GM23338 (cell line): ENCODE measurements around the gene TRPM2. TPM values are rescaled to one million over a fixed set of nuclear protein-coding genes. Genes with fewer than 3 reads are reported as not detected.

ENCODE experiments used
- ATAC-seq: fragments of 200-7000 bp; cut with Tn5 transposase; 3 replicates; pipeline ENCODE4 v1.9.1; 2020
- DNase-seq: peaks from one replicate; pipeline ENCODE4 v3.0.0-alpha.2; 2015; ENCODE audit warnings: low spot score
- H2AFZ ChIP-seq: fragments of 200-600 bp; sonication (generic); 2 replicates; pipeline ENCODE4 v1.8.0; 2016; ENCODE audit warnings: antibody characterized with exemption, mild to moderate bottlenecking, moderate library complexity
- H3F3A ChIP-seq: fragments of 200-600 bp; sonication (generic); replicated peaks from 2 replicates; pipeline ENCODE4 v1.8.0; 2017; ENCODE audit warnings: antibody characterized with exemption, mixed run types, low read depth
- H3K27ac ChIP-seq: fragments of 200-600 bp; sonication (generic); 2 replicates; pipeline ENCODE4 v1.6.1; 2016; ENCODE audit warnings: low read depth
- H3K27me3 ChIP-seq: fragments of 200-600 bp; sonication (generic); 2 replicates; pipeline ENCODE4 v1.8.0; 2016; ENCODE audit warnings: mild to moderate bottlenecking, mixed run types, moderate library complexity; ENCODE audit not compliant: insufficient read depth
- H3K36me3 ChIP-seq: fragments of 200-600 bp; sonication (generic); 2 replicates; pipeline ENCODE4 v1.8.0; 2016; ENCODE audit warnings: mild to moderate bottlenecking; ENCODE audit not compliant: insufficient read depth
- H3K4me1 ChIP-seq: fragments of 200-600 bp; sonication (generic); 2 replicates; pipeline ENCODE4 v1.8.0; 2016; ENCODE audit warnings: mild to moderate bottlenecking, moderate library complexity; ENCODE audit not compliant: insufficient read depth
- H3K4me2 ChIP-seq: fragments of 200-600 bp; sonication (generic); 2 replicates; pipeline ENCODE4 v1.7.1; 2017; ENCODE audit warnings: mixed run types
- H3K4me3 ChIP-seq: fragments of 200-600 bp; sonication (generic); 2 replicates; pipeline ENCODE4 v1.6.1; 2016; ENCODE audit warnings: mixed run types
- H3K79me2 ChIP-seq: fragments of 200-600 bp; sonication (generic); replicated peaks from 2 replicates; pipeline ENCODE4 v1.8.0; 2017; ENCODE audit warnings: mild to moderate bottlenecking; ENCODE audit not compliant: insufficient read depth
- H3K9me2 ChIP-seq: fragments of 200-600 bp; sonication (generic); 2 replicates; pipeline ENCODE4 v1.8.0; 2017; ENCODE audit not compliant: insufficient read depth
- H4K20me1 ChIP-seq: fragments of 200-600 bp; sonication (generic); replicated peaks from 2 replicates; pipeline ENCODE4 v1.8.0; 2017; ENCODE audit warnings: mild to moderate bottlenecking; ENCODE audit not compliant: insufficient read depth
- H3K27ac Mint-ChIP-seq: 2 replicates; pipeline ENCODE4 v1.8.0; 2020; ENCODE audit warnings: inconsistent platforms, mild to moderate bottlenecking, moderate library complexity, mixed read lengths
- H3K27me3 Mint-ChIP-seq: 3 replicates; pipeline ENCODE4 v1.8.0; 2022; ENCODE audit warnings: low read depth, mild to moderate bottlenecking, moderate library complexity, mixed read lengths, inconsistent platforms; ENCODE audit not compliant: insufficient read depth, poor library complexity
- H3K36me3 Mint-ChIP-seq: 3 replicates; pipeline ENCODE4 v1.8.0; 2021; ENCODE audit warnings: low read depth, mild to moderate bottlenecking, inconsistent platforms, moderate library complexity, mixed read lengths
- H3K4me1 Mint-ChIP-seq: 3 replicates; pipeline ENCODE4 v1.8.0; 2020; ENCODE audit warnings: mild to moderate bottlenecking, inconsistent platforms, mixed read lengths
- H3K4me3 Mint-ChIP-seq: 3 replicates; pipeline ENCODE4 v1.8.0; 2021; ENCODE audit warnings: moderate library complexity, mild to moderate bottlenecking, inconsistent platforms, mixed read lengths
- H3K9me3 Mint-ChIP-seq: 3 replicates; pipeline ENCODE4 v1.8.0; 2020; ENCODE audit warnings: moderate library complexity, mild to moderate bottlenecking, inconsistent platforms, mixed read lengths
- JUNB ChIP-seq: IDR thresholded peaks from one replicate; pipeline ENCODE4 v1.6.1; 2016; ENCODE audit warnings: antibody characterized with exemption; ENCODE audit not compliant: unreplicated experiment
- NANOG ChIP-seq: IDR thresholded peaks from 2 replicates; pipeline ENCODE4 v1.6.1; 2016; ENCODE audit warnings: antibody characterized with exemption, borderline replicate concordance
- POLR2AphosphoS5 ChIP-seq: IDR thresholded peaks from 2 replicates; pipeline ENCODE4 v1.6.1; 2016; ENCODE audit warnings: antibody characterized with exemption, low read depth
- STAT1 ChIP-seq: IDR thresholded peaks from one replicate; pipeline ENCODE4 v1.6.1; 2016; ENCODE audit warnings: antibody characterized with exemption; ENCODE audit not compliant: unreplicated experiment
- ZNF114 ChIP-seq: fragments of 250-450 bp; sonication (Bioruptor Pico); IDR thresholded peaks from 2 replicates; pipeline ENCODE4 v1.5.0; 2020; ENCODE audit warnings: mild to moderate bottlenecking, moderate library complexity
- ZNF331 ChIP-seq: fragments of 250-450 bp; sonication (Bioruptor Pico); IDR thresholded peaks from 2 replicates; pipeline ENCODE4 v1.5.0; 2020; ENCODE audit warnings: low read depth, mild to moderate bottlenecking, moderate library complexity
- polyA plus RNA-seq: library from polyadenylated mRNA; unstranded; fragments of >200 nt; fragmentation: Nextera tagmentation; extraction: Ambion mirVana; gene quantifications from 2 replicates; pipeline ENCODE4 v1.2.1, GENCODE V29; 2016
- total RNA-seq: library from RNA; depleted of rRNA; stranded (reverse); fragments of >200 nt; shearing (Covaris generic); gene quantifications from 2 replicates; pipeline ENCODE4 v1.2.3, GENCODE V29; 2014
- TF ChIP-seq, protein P1 (sequence below): fragments of 250-450 bp; sonication (Bioruptor Pico); IDR thresholded peaks from 2 replicates; pipeline ENCODE4 v1.5.0; 2020; ENCODE audit warnings: mild to moderate bottlenecking, moderate library complexity
- TF ChIP-seq, protein P2 (sequence below), 2 experiments: fragments of 200-600 bp in 1 of 2; sonication (generic) in 1 of 2; conservative IDR thresholded peaks; 2 replicates each; pipeline versions ENCODE4 v1.5.1 to v1.6.1; 2016 to 2017; ENCODE audit warnings: antibody characterized with exemption in 2 of 2, low read depth in 2 of 2, mild to moderate bottlenecking in 2 of 2, moderate library complexity in 1 of 2

The TRPM2 gene
- total and polyA plus RNA-seq, 2 experiments from 2014 or later, result 0.53 to 0.83 TPM

DNA sequence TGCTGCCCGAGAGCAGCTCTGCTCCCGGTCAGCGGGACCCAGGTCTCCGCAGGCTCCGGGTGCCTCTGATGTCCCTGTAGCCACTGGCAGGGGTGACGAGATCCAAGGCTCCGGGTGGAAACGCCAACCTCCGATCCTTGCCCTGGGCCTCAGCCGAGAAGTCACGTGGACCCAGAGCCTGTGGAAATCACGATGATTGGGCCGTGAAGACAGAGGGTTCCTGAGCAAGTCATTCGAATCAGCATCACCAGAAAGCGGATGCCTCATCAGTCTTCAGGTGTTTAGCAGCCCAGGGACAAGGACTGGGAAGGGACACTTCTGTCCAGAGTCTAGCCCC, 114.4 kb downstream of the TRPM2 start (continued):
- TF ChIP-seq, protein P1, sequence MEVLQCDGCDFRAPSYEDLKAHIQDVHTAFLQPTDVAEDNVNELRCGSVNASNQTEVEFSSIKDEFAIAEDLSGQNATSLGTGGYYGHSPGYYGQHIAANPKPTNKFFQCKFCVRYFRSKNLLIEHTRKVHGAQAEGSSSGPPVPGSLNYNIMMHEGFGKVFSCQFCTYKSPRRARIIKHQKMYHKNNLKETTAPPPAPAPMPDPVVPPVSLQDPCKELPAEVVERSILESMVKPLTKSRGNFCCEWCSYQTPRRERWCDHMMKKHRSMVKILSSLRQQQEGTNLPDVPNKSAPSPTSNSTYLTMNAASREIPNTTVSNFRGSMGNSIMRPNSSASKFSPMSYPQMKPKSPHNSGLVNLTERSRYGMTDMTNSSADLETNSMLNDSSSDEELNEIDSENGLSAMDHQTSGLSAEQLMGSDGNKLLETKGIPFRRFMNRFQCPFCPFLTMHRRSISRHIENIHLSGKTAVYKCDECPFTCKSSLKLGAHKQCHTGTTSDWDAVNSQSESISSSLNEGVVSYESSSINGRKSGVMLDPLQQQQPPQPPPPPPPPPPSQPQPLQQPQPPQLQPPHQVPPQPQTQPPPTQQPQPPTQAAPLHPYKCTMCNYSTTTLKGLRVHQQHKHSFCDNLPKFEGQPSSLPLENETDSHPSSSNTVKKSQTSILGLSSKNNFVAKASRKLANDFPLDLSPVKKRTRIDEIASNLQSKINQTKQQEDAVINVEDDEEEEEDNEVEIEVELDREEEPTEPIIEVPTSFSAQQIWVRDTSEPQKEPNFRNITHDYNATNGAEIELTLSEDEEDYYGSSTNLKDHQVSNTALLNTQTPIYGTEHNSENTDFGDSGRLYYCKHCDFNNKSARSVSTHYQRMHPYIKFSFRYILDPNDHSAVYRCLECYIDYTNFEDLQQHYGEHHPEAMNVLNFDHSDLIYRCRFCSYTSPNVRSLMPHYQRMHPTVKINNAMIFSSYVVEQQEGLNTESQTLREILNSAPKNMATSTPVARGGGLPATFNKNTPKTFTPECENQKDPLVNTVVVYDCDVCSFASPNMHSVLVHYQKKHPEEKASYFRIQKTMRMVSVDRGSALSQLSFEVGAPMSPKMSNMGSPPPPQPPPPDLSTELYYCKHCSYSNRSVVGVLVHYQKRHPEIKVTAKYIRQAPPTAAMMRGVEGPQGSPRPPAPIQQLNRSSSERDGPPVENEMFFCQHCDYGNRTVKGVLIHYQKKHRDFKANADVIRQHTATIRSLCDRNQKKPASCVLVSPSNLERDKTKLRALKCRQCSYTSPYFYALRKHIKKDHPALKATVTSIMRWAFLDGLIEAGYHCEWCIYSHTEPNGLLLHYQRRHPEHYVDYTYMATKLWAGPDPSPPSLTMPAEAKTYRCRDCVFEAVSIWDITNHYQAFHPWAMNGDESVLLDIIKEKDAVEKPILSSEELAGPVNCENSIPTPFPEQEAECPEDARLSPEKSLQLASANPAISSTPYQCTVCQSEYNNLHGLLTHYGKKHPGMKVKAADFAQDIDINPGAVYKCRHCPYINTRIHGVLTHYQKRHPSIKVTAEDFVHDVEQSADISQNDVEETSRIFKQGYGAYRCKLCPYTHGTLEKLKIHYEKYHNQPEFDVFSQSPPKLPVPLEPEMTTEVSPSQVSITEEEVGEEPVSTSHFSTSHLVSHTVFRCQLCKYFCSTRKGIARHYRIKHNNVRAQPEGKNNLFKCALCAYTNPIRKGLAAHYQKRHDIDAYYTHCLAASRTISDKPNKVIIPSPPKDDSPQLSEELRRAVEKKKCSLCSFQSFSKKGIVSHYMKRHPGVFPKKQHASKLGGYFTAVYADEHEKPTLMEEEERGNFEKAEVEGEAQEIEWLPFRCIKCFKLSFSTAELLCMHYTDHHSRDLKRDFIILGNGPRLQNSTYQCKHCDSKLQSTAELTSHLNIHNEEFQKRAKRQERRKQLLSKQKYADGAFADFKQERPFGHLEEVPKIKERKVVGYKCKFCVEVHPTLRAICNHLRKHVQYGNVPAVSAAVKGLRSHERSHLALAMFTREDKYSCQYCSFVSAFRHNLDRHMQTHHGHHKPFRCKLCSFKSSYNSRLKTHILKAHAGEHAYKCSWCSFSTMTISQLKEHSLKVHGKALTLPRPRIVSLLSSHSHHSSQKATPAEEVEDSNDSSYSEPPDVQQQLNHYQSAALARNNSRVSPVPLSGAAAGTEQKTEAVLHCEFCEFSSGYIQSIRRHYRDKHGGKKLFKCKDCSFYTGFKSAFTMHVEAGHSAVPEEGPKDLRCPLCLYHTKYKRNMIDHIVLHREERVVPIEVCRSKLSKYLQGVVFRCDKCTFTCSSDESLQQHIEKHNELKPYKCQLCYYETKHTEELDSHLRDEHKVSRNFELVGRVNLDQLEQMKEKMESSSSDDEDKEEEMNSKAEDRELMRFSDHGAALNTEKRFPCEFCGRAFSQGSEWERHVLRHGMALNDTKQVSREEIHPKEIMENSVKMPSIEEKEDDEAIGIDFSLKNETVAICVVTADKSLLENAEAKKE (CRISPR knock-in tag), result no peak
- no peak for TF ChIP-seq STAT1

DNA sequence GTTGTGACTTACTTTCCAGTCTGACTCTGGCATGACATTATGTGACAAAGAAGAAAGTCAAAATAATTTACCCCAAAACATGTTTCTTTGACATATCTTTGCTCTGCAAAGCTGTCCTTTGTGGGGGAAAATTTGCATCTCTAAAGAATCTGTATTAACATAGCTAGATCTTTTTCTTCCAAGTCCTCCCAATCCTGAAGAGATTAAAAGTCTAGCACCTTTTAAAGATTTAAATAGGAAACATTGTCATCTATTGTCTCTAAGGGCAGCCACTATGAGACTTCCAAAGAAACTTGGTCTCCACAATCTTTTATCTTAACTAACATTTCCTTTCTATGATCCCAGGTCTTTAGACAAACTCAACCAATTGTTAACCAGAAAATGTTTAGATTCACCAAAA, 117.9 kb downstream of the TRPM2 start:
- no peaks in the 10 kb centered on the region for H3K36me3 ChIP-seq
- DNase-seq (no peak), ATAC-seq (no peak)
- H3K4me3 Mint-ChIP-seq, result no peak overlapping the region
- no peak overlapping the region for H3K4me3 ChIP-seq
- H2AFZ ChIP-seq, result no peak overlapping the region
- no peak overlapping the region for H3K27ac ChIP-seq
- H3K9me3 Mint-ChIP-seq, result no peaks in the 10 kb centered on the region
- TF ChIP-seq ZNF114 (CRISPR knock-in tag) (no peak), POLR2AphosphoS5 (no peak)
- no peaks in the 10 kb centered on the region; the same call in 1 of the 2 replicates for H3K4me1 ChIP-seq
- H3K79me2 ChIP-seq, result no peaks in the 10 kb centered on the region
- no peak overlapping the region for H3K4me2 ChIP-seq
- 0 out of 2 replicates have a peak, but pooled peaks cover 5% of the 10 kb centered on the region for H3K9me2 ChIP-seq
- no peak overlapping the region for H3K27ac Mint-ChIP-seq
- H3K27me3 ChIP-seq, result no peaks in the 10 kb centered on the region
- no peaks in the 10 kb centered on the region for H3F3A ChIP-seq
- H3K36me3 Mint-ChIP-seq, result no peaks in the 10 kb centered on the region; the same call in 2 of the 3 replicates
- no peaks in the 10 kb centered on the region for H3K27me3 Mint-ChIP-seq
- H4K20me1 ChIP-seq, result no peaks in the 10 kb centered on the region
- peaks cover 9% of the 10 kb centered on the region; the same call in 1 of the 3 replicates for H3K4me1 Mint-ChIP-seq

DNA sequence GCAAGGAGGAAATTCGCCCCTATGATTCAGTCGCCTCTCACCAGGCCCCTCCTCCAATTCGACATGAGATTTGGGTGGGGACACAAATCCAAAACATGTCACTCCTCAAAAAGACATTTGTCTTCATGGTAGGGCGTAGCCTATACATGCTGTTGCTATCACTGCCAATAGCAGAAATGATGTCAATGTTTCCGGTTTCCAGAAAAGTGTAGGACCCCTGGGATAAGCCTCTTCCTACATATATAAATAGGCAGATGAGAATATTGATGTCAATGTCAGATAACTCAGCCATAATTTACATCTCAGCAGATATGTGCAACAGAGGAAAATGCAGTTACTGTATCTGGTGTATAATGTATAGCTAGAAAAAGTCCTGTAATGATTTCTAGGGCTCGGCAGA, 118.6 kb downstream of the TRPM2 start:
- Mint-ChIP-seq H3K4me3 (no peak overlapping the region), H3K36me3 (no peaks in the 10 kb centered on the region; the same call in 2 of the 3 replicates), H3K27ac (no peak overlapping the region), H3K4me1 (peaks cover 9% of the 10 kb centered on the region; the same call in 1 of the 3 replicates), H3K27me3 (no peaks in the 10 kb centered on the region), H3K9me3 (no peaks in the 10 kb centered on the region)
- Histone ChIP-seq H3K9me2 (0 out of 2 replicates have a peak, but pooled peaks cover 5% of the 10 kb centered on the region), H3F3A (no peaks in the 10 kb centered on the region), H3K4me3 (no peak overlapping the region), H3K36me3 (no peaks in the 10 kb centered on the region), H3K27ac (no peak overlapping the region), H3K27me3 (no peaks in the 10 kb centered on the region), H4K20me1 (no peaks in the 10 kb centered on the region), H3K4me2 (no peak overlapping the region), H2AFZ (no peak overlapping the region), H3K79me2 (no peaks in the 10 kb centered on the region), H3K4me1 (no peaks in the 10 kb centered on the region; the same call in 1 of the 2 replicates)
- no peak for DNase-seq
- ATAC-seq, result no peak
- no peak for TF ChIP-seq NANOG
- no peak for TF ChIP-seq JUNB
- no peak for TF ChIP-seq ZNF114 (CRISPR knock-in tag)
- TF ChIP-seq ZNF331 (CRISPR knock-in tag), result no peak
- TF ChIP-seq, protein P2, sequence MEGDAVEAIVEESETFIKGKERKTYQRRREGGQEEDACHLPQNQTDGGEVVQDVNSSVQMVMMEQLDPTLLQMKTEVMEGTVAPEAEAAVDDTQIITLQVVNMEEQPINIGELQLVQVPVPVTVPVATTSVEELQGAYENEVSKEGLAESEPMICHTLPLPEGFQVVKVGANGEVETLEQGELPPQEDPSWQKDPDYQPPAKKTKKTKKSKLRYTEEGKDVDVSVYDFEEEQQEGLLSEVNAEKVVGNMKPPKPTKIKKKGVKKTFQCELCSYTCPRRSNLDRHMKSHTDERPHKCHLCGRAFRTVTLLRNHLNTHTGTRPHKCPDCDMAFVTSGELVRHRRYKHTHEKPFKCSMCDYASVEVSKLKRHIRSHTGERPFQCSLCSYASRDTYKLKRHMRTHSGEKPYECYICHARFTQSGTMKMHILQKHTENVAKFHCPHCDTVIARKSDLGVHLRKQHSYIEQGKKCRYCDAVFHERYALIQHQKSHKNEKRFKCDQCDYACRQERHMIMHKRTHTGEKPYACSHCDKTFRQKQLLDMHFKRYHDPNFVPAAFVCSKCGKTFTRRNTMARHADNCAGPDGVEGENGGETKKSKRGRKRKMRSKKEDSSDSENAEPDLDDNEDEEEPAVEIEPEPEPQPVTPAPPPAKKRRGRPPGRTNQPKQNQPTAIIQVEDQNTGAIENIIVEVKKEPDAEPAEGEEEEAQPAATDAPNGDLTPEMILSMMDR (conservative IDR thresholded peaks at IDR 0.05; ENCODE audit: low read depth in 2 of 2), result no peak
